GM23338 (cell line): ENCODE results near the gene BYSL.

ENCODE experiments used
- CREB1 ChIP-seq: fragments of 250-450 bp; sonication (Bioruptor Pico); IDR thresholded peaks from 2 replicates; pipeline ENCODE4 v1.5.0; 2020; ENCODE audit warnings: low read depth, mild to moderate bottlenecking, moderate library complexity
- CTCF ChIP-seq, 2 experiments: fragments of 200-600 bp in 1 of 2; sonication (generic) in 1 of 2; conservative IDR thresholded peaks; 2 replicates each; pipeline versions ENCODE4 v1.5.1 to v1.6.1; 2016 to 2017; ENCODE audit warnings: antibody characterized with exemption in 2 of 2, low read depth in 2 of 2, mild to moderate bottlenecking in 2 of 2, moderate library complexity in 1 of 2
- ETS1 ChIP-seq: IDR thresholded peaks from 2 replicates; pipeline ENCODE4 v1.6.1; 2016; ENCODE audit warnings: antibody characterized with exemption
- EZH2 ChIP-seq: fragments of 200-600 bp; sonication (generic); IDR thresholded peaks from one replicate; pipeline ENCODE4 v1.8.0; 2017; ENCODE audit warnings: antibody characterized with exemption, mild to moderate bottlenecking, low read depth; ENCODE audit not compliant: unreplicated experiment
- EZH2phosphoT487 ChIP-seq: fragments of 200-600 bp; sonication (generic); IDR thresholded peaks from one replicate; pipeline ENCODE4 v1.8.1; 2018; ENCODE audit warnings: antibody characterized with exemption; ENCODE audit not compliant: unreplicated experiment
- JUNB ChIP-seq: IDR thresholded peaks from one replicate; pipeline ENCODE4 v1.6.1; 2016; ENCODE audit warnings: antibody characterized with exemption; ENCODE audit not compliant: unreplicated experiment
- NANOG ChIP-seq: IDR thresholded peaks from 2 replicates; pipeline ENCODE4 v1.6.1; 2016; ENCODE audit warnings: antibody characterized with exemption, borderline replicate concordance
- POLR2AphosphoS5 ChIP-seq: IDR thresholded peaks from 2 replicates; pipeline ENCODE4 v1.6.1; 2016; ENCODE audit warnings: antibody characterized with exemption, low read depth
- REST ChIP-seq: IDR thresholded peaks from one replicate; pipeline ENCODE4 v1.6.1; 2018; ENCODE audit warnings: antibody characterized with exemption; ENCODE audit not compliant: unreplicated experiment
- STAT1 ChIP-seq: IDR thresholded peaks from one replicate; pipeline ENCODE4 v1.6.1; 2016; ENCODE audit warnings: antibody characterized with exemption; ENCODE audit not compliant: unreplicated experiment
- ZNF114 ChIP-seq: fragments of 250-450 bp; sonication (Bioruptor Pico); IDR thresholded peaks from 2 replicates; pipeline ENCODE4 v1.5.0; 2020; ENCODE audit warnings: mild to moderate bottlenecking, moderate library complexity
- ZNF331 ChIP-seq: fragments of 250-450 bp; sonication (Bioruptor Pico); IDR thresholded peaks from 2 replicates; pipeline ENCODE4 v1.5.0; 2020; ENCODE audit warnings: low read depth, mild to moderate bottlenecking, moderate library complexity
- ZNF462 ChIP-seq: fragments of 250-450 bp; sonication (Bioruptor Pico); IDR thresholded peaks from 2 replicates; pipeline ENCODE4 v1.5.0; 2020; ENCODE audit warnings: mild to moderate bottlenecking, moderate library complexity

GRCh38 chr6:41917528-41917927 lies 3.8 kb upstream of the BYSL start:
- TF ChIP-seq CTCF (conservative IDR thresholded peaks at IDR 0.05; ENCODE audit: low read depth in 2 of 2) (no peak), ZNF331 (CRISPR knock-in tag) (no peak), POLR2AphosphoS5 (no peak), EZH2 (no peak), REST (no peak), ETS1 (no peak), CREB1 (CRISPR knock-in tag) (no peak), EZH2phosphoT487 (no peak), ZNF114 (CRISPR knock-in tag) (no peak), NANOG (no peak), STAT1 (no peak), JUNB (no peak), ZNF462 (CRISPR knock-in tag) (no peak)
